Osteocyte (in vitro differentiated cells): ENCODE measurements around the gene VEPH1. TPM values are rescaled to one million over a fixed set of nuclear protein-coding genes. Genes with fewer than 3 reads are reported as not detected.

Source experiments
- DNase-seq: peaks from one replicate; pipeline ENCODE4 v3.0.0; 2021; ENCODE audit warnings: mixed read lengths; ENCODE audit not compliant: unreplicated experiment; ENCODE audit errors: extremely low spot score
- H3K27ac Mint-ChIP-seq: one replicate; pipeline ENCODE4 v1.8.0; 2021; ENCODE audit warnings: mild to moderate bottlenecking, mixed read lengths; ENCODE audit not compliant: unreplicated experiment
- H3K27me3 Mint-ChIP-seq: one replicate; pipeline ENCODE4 v1.8.0; 2021; ENCODE audit warnings: mixed read lengths; ENCODE audit not compliant: unreplicated experiment
- H3K36me3 Mint-ChIP-seq: one replicate; pipeline ENCODE4 v1.8.0; 2021; ENCODE audit warnings: mixed read lengths; ENCODE audit not compliant: unreplicated experiment
- H3K4me1 Mint-ChIP-seq: one replicate; pipeline ENCODE4 v1.8.0; 2021; ENCODE audit warnings: mixed read lengths; ENCODE audit not compliant: unreplicated experiment
- H3K4me3 Mint-ChIP-seq: one replicate; pipeline ENCODE4 v1.8.0; 2021; ENCODE audit warnings: mild to moderate bottlenecking, moderate library complexity, mixed read lengths; ENCODE audit not compliant: unreplicated experiment
- H3K9me3 Mint-ChIP-seq: one replicate; pipeline ENCODE4 v1.8.0; 2021; ENCODE audit warnings: mixed read lengths; ENCODE audit not compliant: unreplicated experiment
- CTCF ChIP-seq: fragments of 200-600 bp; sonication (generic); IDR thresholded peaks from 2 replicates; pipeline ENCODE4 v1.5.0; 2021; ENCODE audit warnings: antibody characterized with exemption, mild to moderate bottlenecking, moderate library complexity
- total RNA-seq: library from RNA; stranded (reverse); gene quantifications from 2 replicates; pipeline ENCODE4 v1.2.1, GENCODE V29; 2021

VEPH1 gene
- total RNA-seq, 1 donor from 2014 or later = 0.46 TPM

- no peak for DNase-seq
- TF ChIP-seq CTCF = no peak
- no peak overlapping the region for H3K4me3 Mint-ChIP-seq
- no peak overlapping the region for H3K27ac Mint-ChIP-seq
- H3K9me3 Mint-ChIP-seq = no peaks in the 10 kb centered on the region
- no peaks in the 10 kb centered on the region for H3K4me1 Mint-ChIP-seq
- H3K36me3 Mint-ChIP-seq = no peaks in the 10 kb centered on the region
- no peaks in the 10 kb centered on the region for H3K27me3 Mint-ChIP-seq
Measured at GRCh38 chr3:157522648-157523047, 19.4 kb upstream of the VEPH1 start.

GRCh38 chr3:157520485-157521150 is 17.4 kb upstream of the VEPH1 start:
- Mint-ChIP-seq H3K4me1 (no peaks in the 10 kb centered on the region), H3K27me3 (no peaks in the 10 kb centered on the region), H3K4me3 (no peak overlapping the region), H3K27ac (no peak overlapping the region), H3K9me3 (no peaks in the 10 kb centered on the region), H3K36me3 (no peaks in the 10 kb centered on the region)
- no peak for TF ChIP-seq CTCF
- DNase-seq = no peak

GRCh38 chr3:157518881-157519280 is 15.7 kb upstream of the VEPH1 start:
- H3K27me3 Mint-ChIP-seq = no peaks in the 10 kb centered on the region
- TF ChIP-seq CTCF = no peak
- no peaks in the 10 kb centered on the region for H3K36me3 Mint-ChIP-seq
- no peak for DNase-seq
- no peaks in the 10 kb centered on the region for H3K9me3 Mint-ChIP-seq
- H3K27ac Mint-ChIP-seq = no peak overlapping the region
- no peaks in the 10 kb centered on the region for H3K4me1 Mint-ChIP-seq
- H3K4me3 Mint-ChIP-seq = no peak overlapping the region

- TF ChIP-seq CTCF = no peak
- no peaks in the 10 kb centered on the region for H3K4me1 Mint-ChIP-seq
- no peak overlapping the region for H3K27ac Mint-ChIP-seq
- no peaks in the 10 kb centered on the region for H3K27me3 Mint-ChIP-seq
- DNase-seq = no peak
- H3K9me3 Mint-ChIP-seq = peaks cover under 1% of the 10 kb centered on the region
- H3K36me3 Mint-ChIP-seq = no peaks in the 10 kb centered on the region
- no peak overlapping the region for H3K4me3 Mint-ChIP-seq
Measured at GRCh38 chr3:157516928-157517327, 13.7 kb upstream of the VEPH1 start.

- H3K36me3 Mint-ChIP-seq = no peaks in the 10 kb centered on the region
- no peak for DNase-seq
- H3K27ac Mint-ChIP-seq = no peak overlapping the region
- H3K9me3 Mint-ChIP-seq = peaks cover 3% of the 10 kb centered on the region
- no peaks in the 10 kb centered on the region for H3K27me3 Mint-ChIP-seq
- H3K4me3 Mint-ChIP-seq = no peak overlapping the region
- H3K4me1 Mint-ChIP-seq = no peaks in the 10 kb centered on the region
- TF ChIP-seq CTCF = no peak
Measured at GRCh38 chr3:157515398-157515797, 12.2 kb upstream of the VEPH1 start.
